HG02678 (cell line): ENCODE measurements around the gene MACROD2.
A peak's percentile ranks its signal among the peaks of the same experiment; 100 is the strongest.

Source experiments
- ATAC-seq: cut with Tn5 transposase; IDR thresholded peaks from one replicate; pipeline ENCODE4 v1.9.1; 2021; ENCODE audit warnings: mild to moderate bottlenecking, moderate library complexity; ENCODE audit not compliant: unreplicated experiment

MACROD2 gene

GRCh38 chr20:14386726-14387125 lies 391.4 kb downstream of the MACROD2 start:
- no peak for ATAC-seq

GRCh38 chr20:14401479-14402138 lies 406.3 kb downstream of the MACROD2 start:
- no peak for ATAC-seq

GRCh38 chr20:14404515-14404914 lies 409.2 kb downstream of the MACROD2 start:
- ATAC-seq = no peak

- peak; percentile 65 for ATAC-seq
Observed at GRCh38 chr20:14406495-14406894, 411.2 kb downstream of the MACROD2 start.

- no peak for ATAC-seq
Observed at GRCh38 chr20:14407336-14407735, 412.0 kb downstream of the MACROD2 start.

- no peak for ATAC-seq
Observed at GRCh38 chr20:14410869-14411555, 415.7 kb downstream of the MACROD2 start.

GRCh38 chr20:14412065-14412681 lies 416.9 kb downstream of the MACROD2 start:
- ATAC-seq = no peak

GRCh38 chr20:14413835-14414234 lies 418.5 kb downstream of the MACROD2 start:
- no peak for ATAC-seq

- ATAC-seq = no peak
Observed at GRCh38 chr20:14414560-14414959, 419.2 kb downstream of the MACROD2 start.

GRCh38 chr20:14415467-14415866 lies 420.2 kb downstream of the MACROD2 start:
- no peak for ATAC-seq

GRCh38 chr20:14418376-14418775 lies 423.1 kb downstream of the MACROD2 start:
- ATAC-seq = no peak

GRCh38 chr20:14422892-14423291 lies 427.6 kb downstream of the MACROD2 start:
- no peak for ATAC-seq

GRCh38 chr20:14431568-14431967 lies 436.3 kb downstream of the MACROD2 start:
- no peak for ATAC-seq

GRCh38 chr20:14432085-14432484 lies 436.8 kb downstream of the MACROD2 start:
- no peak for ATAC-seq

GRCh38 chr20:14432597-14432996 lies 437.3 kb downstream of the MACROD2 start:
- ATAC-seq = no peak

GRCh38 chr20:14434384-14435136 lies 439.2 kb downstream of the MACROD2 start:
- no peak for ATAC-seq

GRCh38 chr20:14441201-14441600 lies 445.9 kb downstream of the MACROD2 start:
- ATAC-seq = no peak

- no peak for ATAC-seq
Observed at GRCh38 chr20:14444106-14444505, 448.8 kb downstream of the MACROD2 start.

GRCh38 chr20:14445310-14445709 lies 450.0 kb downstream of the MACROD2 start:
- no peak for ATAC-seq

GRCh38 chr20:14445902-14446301 lies 450.6 kb downstream of the MACROD2 start:
- no peak for ATAC-seq

GRCh38 chr20:14446446-14446845 lies 451.1 kb downstream of the MACROD2 start:
- no peak for ATAC-seq
